ENCODE measurements around the gene OLIG1. TPM values are rescaled to one million over a fixed set of nuclear protein-coding genes. Genes with fewer than 3 reads are reported as not detected.
A peak's percentile ranks its signal among the peaks of the same experiment; 100 is the strongest.

Gene OLIG1
- total and polyA plus RNA-seq, 2 donors from 2014 or later, result 1.5 to 18.2 TPM

GRCh38 chr21:33042812-33043211 lies 27.1 kb upstream of the OLIG1 start:
- Histone ChIP-seq H3K4me1 (ENCODE audit: control insufficient read depth in 2 of 3, insufficient read depth in 2 of 3, low read depth in 1 of 3, low read length in 3 of 3) (no peaks in the 10 kb centered on the region), H3K36me3 (ENCODE audit: control insufficient read depth in 2 of 3, insufficient read depth in 3 of 3, low read length in 3 of 3) (no peaks in the 10 kb centered on the region), H3K4me3 (ENCODE audit: low read length in 3 of 3) (no peak overlapping the region), H3K27me3 (ENCODE audit: control insufficient read depth, insufficient read depth, low read length) (peaks cover 1% of the 10 kb centered on the region), H3K9ac (ENCODE audit: low read length in 3 of 3) (no peak overlapping the region), H3K9me3 (ENCODE audit: control insufficient read depth in 2 of 3, insufficient read depth in 1 of 3, low read length in 3 of 3) (no peaks in the 10 kb centered on the region), H3K27ac (ENCODE audit: low read depth in 2 of 2, low read length in 2 of 2) (no peak overlapping the region)
- DNase-seq (peak in 1 of 5 donors; percentile 20), FAIRE-seq (no peak)
- TF ChIP-seq, protein P1, sequence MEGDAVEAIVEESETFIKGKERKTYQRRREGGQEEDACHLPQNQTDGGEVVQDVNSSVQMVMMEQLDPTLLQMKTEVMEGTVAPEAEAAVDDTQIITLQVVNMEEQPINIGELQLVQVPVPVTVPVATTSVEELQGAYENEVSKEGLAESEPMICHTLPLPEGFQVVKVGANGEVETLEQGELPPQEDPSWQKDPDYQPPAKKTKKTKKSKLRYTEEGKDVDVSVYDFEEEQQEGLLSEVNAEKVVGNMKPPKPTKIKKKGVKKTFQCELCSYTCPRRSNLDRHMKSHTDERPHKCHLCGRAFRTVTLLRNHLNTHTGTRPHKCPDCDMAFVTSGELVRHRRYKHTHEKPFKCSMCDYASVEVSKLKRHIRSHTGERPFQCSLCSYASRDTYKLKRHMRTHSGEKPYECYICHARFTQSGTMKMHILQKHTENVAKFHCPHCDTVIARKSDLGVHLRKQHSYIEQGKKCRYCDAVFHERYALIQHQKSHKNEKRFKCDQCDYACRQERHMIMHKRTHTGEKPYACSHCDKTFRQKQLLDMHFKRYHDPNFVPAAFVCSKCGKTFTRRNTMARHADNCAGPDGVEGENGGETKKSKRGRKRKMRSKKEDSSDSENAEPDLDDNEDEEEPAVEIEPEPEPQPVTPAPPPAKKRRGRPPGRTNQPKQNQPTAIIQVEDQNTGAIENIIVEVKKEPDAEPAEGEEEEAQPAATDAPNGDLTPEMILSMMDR (IDR thresholded peaks at IDR 0.05; ENCODE audit: borderline replicate concordance, extremely low read depth, insufficient read depth), result no peak
- intact Hi-C loops (cut with DNase I), result no loop called here

GRCh38 chr21:33046455-33046854 lies 23.5 kb upstream of the OLIG1 start:
- intact Hi-C loops (cut with DNase I), result no loop called here
- H3K9me3 ChIP-seq (ENCODE audit: control insufficient read depth in 2 of 3, insufficient read depth in 1 of 3, low read length in 3 of 3), result no peaks in the 10 kb centered on the region
- no peak overlapping the region for H3K4me3 ChIP-seq (ENCODE audit: low read length in 3 of 3)
- DNase-seq (no peak), FAIRE-seq (no peak)
- TF ChIP-seq, protein P1 (IDR thresholded peaks at IDR 0.05; ENCODE audit: borderline replicate concordance, extremely low read depth, insufficient read depth), result no peak
- no peak overlapping the region for H3K9ac ChIP-seq (ENCODE audit: low read length in 3 of 3)
- H3K36me3 ChIP-seq (ENCODE audit: control insufficient read depth in 2 of 3, insufficient read depth in 3 of 3, low read length in 3 of 3), result no peaks in the 10 kb centered on the region
- H3K27ac ChIP-seq (ENCODE audit: low read depth in 2 of 2, low read length in 2 of 2), result no peak overlapping the region
- H3K27me3 ChIP-seq (ENCODE audit: control insufficient read depth, insufficient read depth, low read length), result no peaks in the 10 kb centered on the region
- no peaks in the 10 kb centered on the region for H3K4me1 ChIP-seq (ENCODE audit: control insufficient read depth in 2 of 3, insufficient read depth in 2 of 3, low read depth in 1 of 3, low read length in 3 of 3)

GRCh38 chr21:33047231-33047630 lies 22.7 kb upstream of the OLIG1 start:
- no peaks in the 10 kb centered on the region for H3K36me3 ChIP-seq (ENCODE audit: control insufficient read depth in 2 of 3, insufficient read depth in 3 of 3, low read length in 3 of 3)
- DNase-seq (no peak), FAIRE-seq (no peak)
- H3K27ac ChIP-seq (ENCODE audit: low read depth in 2 of 2, low read length in 2 of 2), result no peak overlapping the region
- TF ChIP-seq, protein P1 (IDR thresholded peaks at IDR 0.05; ENCODE audit: borderline replicate concordance, extremely low read depth, insufficient read depth), result no peak
- H3K9ac ChIP-seq (ENCODE audit: low read length in 3 of 3), result no peak overlapping the region
- H3K4me3 ChIP-seq (ENCODE audit: low read length in 3 of 3), result no peak overlapping the region
- no peaks in the 10 kb centered on the region for H3K4me1 ChIP-seq (ENCODE audit: control insufficient read depth in 2 of 3, insufficient read depth in 2 of 3, low read depth in 1 of 3, low read length in 3 of 3)
- H3K9me3 ChIP-seq (ENCODE audit: control insufficient read depth in 2 of 3, insufficient read depth in 1 of 3, low read length in 3 of 3), result no peaks in the 10 kb centered on the region
- no peaks in the 10 kb centered on the region for H3K27me3 ChIP-seq (ENCODE audit: control insufficient read depth, insufficient read depth, low read length)
- intact Hi-C loops (cut with DNase I), result no loop called here

- H3K27ac ChIP-seq (ENCODE audit: low read depth in 2 of 2, low read length in 2 of 2), result no peak overlapping the region
- no peak overlapping the region for H3K4me3 ChIP-seq (ENCODE audit: low read length in 3 of 3)
- no peaks in the 10 kb centered on the region for H3K4me1 ChIP-seq (ENCODE audit: control insufficient read depth in 2 of 3, insufficient read depth in 2 of 3, low read depth in 1 of 3, low read length in 3 of 3)
- H3K36me3 ChIP-seq (ENCODE audit: control insufficient read depth in 2 of 3, insufficient read depth in 3 of 3, low read length in 3 of 3), result no peaks in the 10 kb centered on the region
- H3K27me3 ChIP-seq (ENCODE audit: control insufficient read depth, insufficient read depth, low read length), result no peaks in the 10 kb centered on the region
- H3K9ac ChIP-seq (ENCODE audit: low read length in 3 of 3), result no peak overlapping the region
- no peak for DNase-seq
- intact Hi-C loops (cut with DNase I), result no loop called here
- TF ChIP-seq, protein P1 (IDR thresholded peaks at IDR 0.05; ENCODE audit: borderline replicate concordance, extremely low read depth, insufficient read depth), result no peak
- FAIRE-seq, result no peak
- no peaks in the 10 kb centered on the region for H3K9me3 ChIP-seq (ENCODE audit: control insufficient read depth in 2 of 3, insufficient read depth in 1 of 3, low read length in 3 of 3)
Measured at GRCh38 chr21:33051925-33052324, 18.0 kb upstream of the OLIG1 start.
